Measurements from ENCODE around the gene IGFL3.

GRCh38 chr19:46124638-46125115, at the start of gene IGFL3:
- TF ChIP-seq CTCF (IDR thresholded peaks at IDR 0.05) (no peak), POLR2A (IDR thresholded peaks at IDR 0.05) (no peak)
